Subcutaneous abdominal adipose tissue (tissue), 5 donors: Measurements from ENCODE around the gene RBM8A.

ENCODE experiments used
- H3K27ac ChIP-seq: one replicate; pipeline ENCODE4 v1.7.0; 2013; ENCODE audit warnings: low read depth, mild to moderate bottlenecking, inconsistent platforms, low read length, moderate library complexity
- H3K27me3 ChIP-seq, 5 donors: one replicate each; pipeline ENCODE4 v1.7.0; 2013; ENCODE audit warnings: low read length in 5 of 5, inconsistent platforms in 1 of 5; ENCODE audit not compliant: control insufficient read depth in 5 of 5, insufficient read depth in 4 of 5
- H3K36me3 ChIP-seq, 5 donors: one replicate each; pipeline ENCODE4 v1.7.0; 2013; ENCODE audit warnings: low read length in 5 of 5; ENCODE audit not compliant: control insufficient read depth in 5 of 5, insufficient read depth in 5 of 5
- H3K4me1 ChIP-seq, 5 donors: one replicate each; pipeline ENCODE4 v1.7.0; 2013; ENCODE audit warnings: low read length in 5 of 5, mild to moderate bottlenecking in 3 of 5, moderate library complexity in 1 of 5; ENCODE audit not compliant: control insufficient read depth in 5 of 5, insufficient read depth in 5 of 5
- H3K4me3 ChIP-seq, 5 donors: one replicate each; pipeline ENCODE4 v1.7.0; 2013; ENCODE audit warnings: low read length in 5 of 5, low read depth in 1 of 5
- H3K9ac ChIP-seq, 5 donors: one replicate each; pipeline ENCODE4 v1.7.0; 2013; ENCODE audit warnings: low read length in 5 of 5, mild to moderate bottlenecking in 4 of 5, moderate library complexity in 3 of 5
- H3K9me3 ChIP-seq, 5 donors: one replicate each; pipeline ENCODE4 v1.7.0; 2013; ENCODE audit warnings: low read length in 5 of 5; ENCODE audit not compliant: control insufficient read depth in 5 of 5
- donor health status: healthy.
- donor health status: healthy.
- donor health status: healthy.
- donor health status: healthy.
- donor health status: healthy.

The RBM8A gene

GRCh38 chr1:145918992-145919939 is 8.0 kb downstream of the RBM8A start:
- peak overlapping the region; percentile 77 for H3K27ac ChIP-seq
- no peaks in the 10 kb centered on the region for H3K9me3 ChIP-seq
- H3K4me3 ChIP-seq = peak overlapping the region; percentile 90 to 100 (median 99)
- peaks cover 6 to 28% (median 9%) of the 10 kb centered on the region in 5 donors for H3K36me3 ChIP-seq
- H3K4me1 ChIP-seq = peaks cover 11 to 29% (median 26%) of the 10 kb centered on the region in 5 donors
- H3K9ac ChIP-seq = peak overlapping the region in 4 of 5 donors; percentile 82 to 100 (median 98)
- H3K27me3 ChIP-seq = no peaks in the 10 kb centered on the region

- H3K27ac ChIP-seq = peak within 1 kb of the TSS; percentile 77
- H3K9me3 ChIP-seq = no peaks in the 10 kb centered on the region
- no peaks in the 10 kb centered on the region for H3K27me3 ChIP-seq
- H3K4me3 ChIP-seq = peak within 1 kb of the TSS; percentile 90 to 100 (median 99)
- peak within 1 kb of the TSS; percentile 82 to 100 (median 96) for H3K9ac ChIP-seq
- peaks cover 6 to 33% (median 11%) of the 10 kb centered on the region in 5 donors for H3K36me3 ChIP-seq
- peaks cover 11 to 29% (median 26%) of the 10 kb centered on the region in 5 donors for H3K4me1 ChIP-seq
Observed at GRCh38 chr1:145918144-145918991, 8.9 kb downstream of the RBM8A start, which contains the start of gene PEX11B. PEX11B (minus strand) TSS chr1:145918717; CDS start chr1:145918688, 29 bp downstream.

DNA sequence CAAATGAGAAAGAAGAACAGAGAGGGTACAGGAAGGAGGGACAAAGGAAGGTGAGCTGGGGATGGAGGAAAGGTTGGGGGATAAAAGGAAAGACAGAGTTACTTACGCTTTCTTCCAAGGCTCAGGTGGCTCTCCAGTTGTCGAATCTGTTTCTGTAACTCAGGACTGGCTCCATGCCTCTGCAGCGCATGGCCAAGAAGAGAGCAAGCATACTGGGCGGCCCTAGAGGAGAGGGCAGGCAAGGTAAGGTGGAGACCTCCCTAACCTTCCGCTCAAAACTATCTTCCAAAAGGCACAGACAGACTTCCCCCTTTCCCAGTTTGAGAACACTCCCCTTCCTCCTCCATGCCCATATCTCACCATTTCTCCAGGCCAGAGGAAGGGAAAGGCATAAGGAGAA is 9.7 kb downstream of the RBM8A start:
- Histone ChIP-seq H3K9me3 (no peaks in the 10 kb centered on the region), H3K9ac (peak overlapping the region; percentile 82 to 100 (median 96)), H3K4me1 (peaks cover 11 to 29% (median 26%) of the 10 kb centered on the region in 5 donors), H3K27ac (peak overlapping the region; percentile 54), H3K4me3 (peak overlapping the region; percentile 90 to 100 (median 99)), H3K36me3 (peaks cover 6 to 41% (median 11%) of the 10 kb centered on the region in 5 donors), H3K27me3 (no peaks in the 10 kb centered on the region)

GRCh38 chr1:145916745-145917144 is 10.5 kb downstream of the RBM8A start:
- H3K9ac ChIP-seq = no peak overlapping the region
- no peak overlapping the region for H3K4me3 ChIP-seq
- H3K36me3 ChIP-seq = peaks cover 13 to 49% (median 19%) of the 10 kb centered on the region in 5 donors
- no peaks in the 10 kb centered on the region for H3K27me3 ChIP-seq
- H3K27ac ChIP-seq = no peak overlapping the region
- no peaks in the 10 kb centered on the region for H3K9me3 ChIP-seq
- peaks cover 11 to 29% (median 26%) of the 10 kb centered on the region in 5 donors for H3K4me1 ChIP-seq

DNA sequence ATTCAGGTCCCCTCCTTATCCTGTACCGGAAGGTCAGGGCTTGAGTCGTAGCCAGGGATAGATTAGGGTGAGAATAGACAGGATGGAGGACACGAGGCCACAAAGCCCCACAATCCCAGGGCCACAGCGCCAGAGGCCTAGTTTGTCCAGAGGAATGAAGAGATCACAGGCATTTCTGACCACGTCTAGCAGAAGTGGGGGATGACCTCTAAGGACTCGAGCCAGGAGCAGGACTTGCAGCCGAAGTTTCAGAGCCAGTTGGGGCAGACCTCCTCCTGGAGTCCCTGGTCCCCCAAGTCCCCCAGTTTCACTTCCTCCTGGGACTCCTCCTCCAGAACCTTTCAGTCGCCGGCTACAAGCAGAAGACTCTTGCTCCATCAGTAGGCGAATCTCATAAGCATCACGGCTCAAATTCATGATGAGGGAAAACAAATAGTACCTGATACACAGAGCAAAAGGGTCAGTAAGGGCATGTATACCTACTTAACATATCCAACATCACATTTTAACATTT is 15.1 kb downstream of the RBM8A start:
- H3K36me3 ChIP-seq = peaks cover 21 to 62% (median 30%) of the 10 kb centered on the region in 5 donors

DNA sequence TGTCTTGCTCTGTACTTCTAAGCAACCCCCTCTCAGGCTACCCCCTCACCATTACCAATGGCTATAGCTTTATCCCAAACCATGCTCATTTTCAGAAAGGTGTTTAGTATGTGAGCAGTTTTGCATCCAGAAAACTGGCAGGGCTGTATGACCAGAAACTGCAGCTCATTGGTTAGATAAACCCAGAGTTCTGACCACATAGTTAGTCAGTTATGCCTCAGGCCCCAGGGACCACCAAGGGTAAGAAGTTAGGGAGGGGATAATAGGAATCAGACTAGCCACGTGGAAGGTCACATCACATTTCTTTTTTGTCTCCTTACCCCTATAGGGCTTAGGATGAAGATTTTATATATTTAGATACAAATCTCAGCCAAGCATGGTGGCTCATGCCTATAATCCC is 18.6 kb downstream of the RBM8A start:
- no peak overlapping the region for H3K9ac ChIP-seq
- no peak overlapping the region for H3K4me3 ChIP-seq
- H3K9me3 ChIP-seq = no peaks in the 10 kb centered on the region
- no peak overlapping the region for H3K27ac ChIP-seq
- H3K27me3 ChIP-seq = no peaks in the 10 kb centered on the region
- peaks cover 15 to 31% (median 19%) of the 10 kb centered on the region in 5 donors for H3K36me3 ChIP-seq
- H3K4me1 ChIP-seq = peaks cover 0 to 14% (median 4%) of the 10 kb centered on the region in 5 donors

More for the DNA sequence above, 15.1 kb downstream of the RBM8A start:
- Histone ChIP-seq H3K9ac (no peak overlapping the region), H3K27me3 (no peaks in the 10 kb centered on the region), H3K4me1 (peaks cover 0 to 14% (median 5%) of the 10 kb centered on the region in 5 donors), H3K4me3 (no peak overlapping the region), H3K27ac (no peak overlapping the region), H3K9me3 (no peaks in the 10 kb centered on the region)

GRCh38 chr1:145906954-145907753 is 20.1 kb downstream of the RBM8A start:
- Histone ChIP-seq H3K4me3 (no peak overlapping the region), H3K4me1 (peaks cover 0 to 14% (median 4%) of the 10 kb centered on the region in 5 donors), H3K27ac (no peak overlapping the region), H3K36me3 (peaks cover 11 to 16% (median 15%) of the 10 kb centered on the region in 5 donors), H3K27me3 (no peaks in the 10 kb centered on the region), H3K9ac (peak overlapping the region in 1 of 5 donors; percentile 10), H3K9me3 (no peaks in the 10 kb centered on the region)

DNA sequence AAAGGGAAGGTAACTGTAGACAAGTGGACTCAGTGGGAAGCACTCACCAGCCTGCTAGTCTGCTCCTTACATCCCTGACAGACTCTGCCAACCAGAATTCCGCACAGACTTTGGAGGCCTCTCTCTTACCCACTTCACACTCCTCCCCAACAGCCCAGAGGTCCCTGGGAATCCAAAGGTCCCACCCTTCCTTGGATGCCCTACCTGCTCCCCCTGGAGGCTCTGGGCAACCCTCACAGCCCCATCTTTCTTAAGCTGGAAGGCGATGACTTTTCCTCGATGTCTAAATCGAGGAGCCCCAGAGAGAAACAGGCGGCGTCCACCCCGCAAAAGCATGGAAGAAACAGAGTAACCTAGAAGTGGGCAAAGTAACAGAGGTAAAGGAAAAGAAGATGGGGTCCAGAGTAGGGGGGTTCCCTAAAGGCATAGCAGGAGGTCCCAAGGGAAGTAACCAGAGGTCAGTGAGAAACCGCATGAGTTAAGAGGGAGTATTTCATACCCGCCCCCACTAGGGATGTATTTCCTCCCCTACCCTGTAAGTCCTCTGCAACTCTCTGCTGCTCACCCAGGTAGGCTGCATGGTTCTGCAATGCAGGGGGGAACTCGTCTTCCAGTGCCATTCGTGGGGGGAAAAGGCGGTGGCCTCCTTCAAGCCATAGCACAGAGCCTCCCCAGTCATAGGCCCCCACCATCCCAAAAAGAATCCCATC is 25.8 kb downstream of the RBM8A start:
- Histone ChIP-seq H3K9ac (no peak overlapping the region), H3K36me3 (no peaks in the 10 kb centered on the region), H3K27ac (no peak overlapping the region), H3K27me3 (no peaks in the 10 kb centered on the region), H3K4me1 (no peaks in the 10 kb centered on the region), H3K4me3 (no peak overlapping the region), H3K9me3 (no peaks in the 10 kb centered on the region)
